ENCODE data around the gene GPAT2. TPM values are rescaled to one million over a fixed set of nuclear protein-coding genes. Genes with fewer than 3 reads are reported as not detected.
"Not testable (repeated sequence)": the region's sequence is repeated elsewhere in the genome, so short reads cannot be mapped to it uniquely, and the experiment has no call there.

GPAT2 gene
- total RNA-seq, 1 experiment from 2014 or later, result not detected

- no peaks in the 10 kb centered on the region for H3K9me3 ChIP-seq (ENCODE audit: control insufficient read depth, insufficient read depth, low read depth, low read length)
- no peak overlapping the region for H3K27ac ChIP-seq (ENCODE audit: low read length)
- intact Hi-C loops (cut with micrococcal nuclease; ENCODE audit: unreplicated experiment) (no loop called here), in situ Hi-C loops (cut with HindIII; ENCODE audit: low pct_unique_long_range_greater_than_20kb, low sequenced_read_pairs) (no loop called here)
- no peak for ATAC-seq
- CTCF ChIA-PET, result interaction anchor here (0.7 kb wide), 1 partner anchor 102 kb away, joined by 3 read pairs; no protein-coding TSS in a partner anchor
- no peaks in the 10 kb centered on the region for H3K4me1 ChIP-seq (ENCODE audit: control insufficient read depth, insufficient read depth, low read length)
- TF ChIP-seq REST (IDR thresholded peaks at IDR 0.05; ENCODE audit: insufficient read depth in 1 of 2, low read depth in 2 of 2, low read length in 1 of 2) (no peak), POLR2AphosphoS5 (IDR thresholded peaks at IDR 0.05; ENCODE audit: low read depth, low read length) (no peak), TCF7L2 (IDR thresholded peaks at IDR 0.05; ENCODE audit: low read depth, low read length) (no peak), SIN3A (IDR thresholded peaks at IDR 0.05; ENCODE audit: borderline replicate concordance, insufficient read depth, low read depth, low read length) (no peak), CTCF (IDR thresholded peaks at IDR 0.05) (no peak)
- BruUV-seq (replicated peaks), result no TSS peak
- no peaks in the 10 kb centered on the region; the same call in 1 of the 2 replicates for H3K27me3 ChIP-seq (ENCODE audit: control insufficient read depth, insufficient read depth, low read length)
- H3K36me3 ChIP-seq (ENCODE audit: control insufficient read depth, insufficient read depth, low read length), result no peaks in the 10 kb centered on the region
- POLR2A ChIA-PET, result no interaction called here
- no peak for DNase-seq (ENCODE audit: low read depth, low spot score)
- no peak overlapping the region for H3K4me3 ChIP-seq (ENCODE audit: low read depth in 2 of 2, low read length in 2 of 2)
Observed at GRCh38 chr2:96072746-96073145, 38.0 kb upstream of the GPAT2 start.

- POLR2A ChIA-PET; DNase-seq (ENCODE audit: low read depth, low spot score); H3K4me1 ChIP-seq (ENCODE audit: control insufficient read depth, insufficient read depth, low read length); H3K9me3 ChIP-seq (ENCODE audit: control insufficient read depth, insufficient read depth, low read depth, low read length); in situ Hi-C loops (cut with HindIII; ENCODE audit: low pct_unique_long_range_greater_than_20kb, low sequenced_read_pairs); BruUV-seq (replicated peaks); intact Hi-C loops (cut with micrococcal nuclease; ENCODE audit: unreplicated experiment); H3K36me3 ChIP-seq (ENCODE audit: control insufficient read depth, insufficient read depth, low read length); H3K4me3 ChIP-seq (ENCODE audit: low read depth in 2 of 2, low read length in 2 of 2); ATAC-seq; H3K27me3 ChIP-seq (ENCODE audit: control insufficient read depth, insufficient read depth, low read length); H3K27ac ChIP-seq (ENCODE audit: low read length): not testable (repeated sequence)
- CTCF ChIA-PET, result interaction anchor here (0.7 kb wide), 1 partner anchor 103 kb away, joined by 3 read pairs; no protein-coding TSS in a partner anchor
Observed at GRCh38 chr2:96071977-96072491, 37.3 kb upstream of the GPAT2 start.

GRCh38 chr2:96071087-96071976 lies 36.6 kb upstream of the GPAT2 start:
- not testable (repeated sequence) for ATAC-seq; H3K4me3 ChIP-seq (ENCODE audit: low read depth in 2 of 2, low read length in 2 of 2)

GRCh38 chr2:96070351-96070750 lies 35.6 kb upstream of the GPAT2 start:
- intact Hi-C loops (cut with micrococcal nuclease; ENCODE audit: unreplicated experiment); CTCF ChIA-PET: not testable (repeated sequence)

More at GRCh38 chr2:96071087-96071976, 36.6 kb upstream of the GPAT2 start:
- in situ Hi-C loops (cut with HindIII; ENCODE audit: low pct_unique_long_range_greater_than_20kb, low sequenced_read_pairs); CTCF ChIA-PET; DNase-seq (ENCODE audit: low read depth, low spot score); H3K27ac ChIP-seq (ENCODE audit: low read length); H3K4me1 ChIP-seq (ENCODE audit: control insufficient read depth, insufficient read depth, low read length); BruUV-seq (replicated peaks); intact Hi-C loops (cut with micrococcal nuclease; ENCODE audit: unreplicated experiment); H3K36me3 ChIP-seq (ENCODE audit: control insufficient read depth, insufficient read depth, low read length); H3K9me3 ChIP-seq (ENCODE audit: control insufficient read depth, insufficient read depth, low read depth, low read length); POLR2A ChIA-PET; H3K27me3 ChIP-seq (ENCODE audit: control insufficient read depth, insufficient read depth, low read length): not testable (repeated sequence)

GRCh38 chr2:96069878-96070277 lies 35.2 kb upstream of the GPAT2 start:
- H3K27ac ChIP-seq (ENCODE audit: low read length); H3K27me3 ChIP-seq (ENCODE audit: control insufficient read depth, insufficient read depth, low read length); CTCF ChIA-PET; in situ Hi-C loops (cut with HindIII; ENCODE audit: low pct_unique_long_range_greater_than_20kb, low sequenced_read_pairs); H3K9me3 ChIP-seq (ENCODE audit: control insufficient read depth, insufficient read depth, low read depth, low read length); H3K4me3 ChIP-seq (ENCODE audit: low read depth in 2 of 2, low read length in 2 of 2); H3K36me3 ChIP-seq (ENCODE audit: control insufficient read depth, insufficient read depth, low read length); POLR2A ChIA-PET; ATAC-seq; DNase-seq (ENCODE audit: low read depth, low spot score); BruUV-seq (replicated peaks); intact Hi-C loops (cut with micrococcal nuclease; ENCODE audit: unreplicated experiment); H3K4me1 ChIP-seq (ENCODE audit: control insufficient read depth, insufficient read depth, low read length): not testable (repeated sequence)

More at GRCh38 chr2:96070351-96070750, 35.6 kb upstream of the GPAT2 start:
- POLR2A ChIA-PET; H3K27ac ChIP-seq (ENCODE audit: low read length); H3K27me3 ChIP-seq (ENCODE audit: control insufficient read depth, insufficient read depth, low read length); H3K4me1 ChIP-seq (ENCODE audit: control insufficient read depth, insufficient read depth, low read length); H3K4me3 ChIP-seq (ENCODE audit: low read depth in 2 of 2, low read length in 2 of 2); H3K9me3 ChIP-seq (ENCODE audit: control insufficient read depth, insufficient read depth, low read depth, low read length); BruUV-seq (replicated peaks); H3K36me3 ChIP-seq (ENCODE audit: control insufficient read depth, insufficient read depth, low read length); ATAC-seq; in situ Hi-C loops (cut with HindIII; ENCODE audit: low pct_unique_long_range_greater_than_20kb, low sequenced_read_pairs); DNase-seq (ENCODE audit: low read depth, low spot score): not testable (repeated sequence)

Data from Panc1 (cell line).